ENCODE results near the gene TMC3.

Gene TMC3

GRCh38 chr15:81288616-81289015, 85.4 kb downstream of the TMC3 start:
- TF ChIP-seq CTCF (IDR thresholded peaks at IDR 0.05; ENCODE audit: insufficient read depth, low read length, poor library complexity, severe bottlenecking), result no peak
- Histone ChIP-seq H3K4me3 (replicated peaks; ENCODE audit: low read depth, low read length) (no peak overlapping the region), H3K27me3 (replicated peaks; ENCODE audit: control insufficient read depth, insufficient read depth, low read length) (no peaks in the 10 kb centered on the region), H3K36me3 (ENCODE audit: control insufficient read depth, insufficient read depth, low read length) (no peaks in the 10 kb centered on the region)
- no peak for DNase-seq (ENCODE audit: extremely low read depth, insufficient read length)

GRCh38 chr15:81288040-81288439, 86.0 kb downstream of the TMC3 start:
- no peaks in the 10 kb centered on the region for H3K36me3 ChIP-seq (ENCODE audit: control insufficient read depth, insufficient read depth, low read length)
- no peak overlapping the region for H3K4me3 ChIP-seq (replicated peaks; ENCODE audit: low read depth, low read length)
- TF ChIP-seq CTCF (IDR thresholded peaks at IDR 0.05; ENCODE audit: insufficient read depth, low read length, poor library complexity, severe bottlenecking), result no peak
- DNase-seq (ENCODE audit: extremely low read depth, insufficient read length), result no peak
- H3K27me3 ChIP-seq (replicated peaks; ENCODE audit: control insufficient read depth, insufficient read depth, low read length), result no peaks in the 10 kb centered on the region

GRCh38 chr15:81286621-81287121, 87.3 kb downstream of the TMC3 start:
- Histone ChIP-seq H3K27me3 (replicated peaks; ENCODE audit: control insufficient read depth, insufficient read depth, low read length) (no peaks in the 10 kb centered on the region), H3K36me3 (ENCODE audit: control insufficient read depth, insufficient read depth, low read length) (no peaks in the 10 kb centered on the region), H3K4me3 (replicated peaks; ENCODE audit: low read depth, low read length) (no peak overlapping the region)
- DNase-seq (ENCODE audit: extremely low read depth, insufficient read length), result no peak
- TF ChIP-seq CTCF (IDR thresholded peaks at IDR 0.05; ENCODE audit: insufficient read depth, low read length, poor library complexity, severe bottlenecking), result no peak

GRCh38 chr15:81285461-81285860, 88.6 kb downstream of the TMC3 start:
- H3K4me3 ChIP-seq (replicated peaks; ENCODE audit: low read depth, low read length), result no peak overlapping the region
- TF ChIP-seq CTCF (IDR thresholded peaks at IDR 0.05; ENCODE audit: insufficient read depth, low read length, poor library complexity, severe bottlenecking), result no peak
- DNase-seq (ENCODE audit: extremely low read depth, insufficient read length), result no peak
- no peaks in the 10 kb centered on the region for H3K27me3 ChIP-seq (replicated peaks; ENCODE audit: control insufficient read depth, insufficient read depth, low read length)
- no peaks in the 10 kb centered on the region for H3K36me3 ChIP-seq (ENCODE audit: control insufficient read depth, insufficient read depth, low read length)

- TF ChIP-seq CTCF (IDR thresholded peaks at IDR 0.05; ENCODE audit: insufficient read depth, low read length, poor library complexity, severe bottlenecking), result no peak
- DNase-seq (ENCODE audit: extremely low read depth, insufficient read length), result no peak
- no peak overlapping the region for H3K4me3 ChIP-seq (replicated peaks; ENCODE audit: low read depth, low read length)
Observed at GRCh38 chr15:81284256-81285031, 89.6 kb downstream of the TMC3 start.

More at GRCh38 chr15:81284256-81285031, 89.6 kb downstream of the TMC3 start:
- H3K27me3 ChIP-seq (replicated peaks; ENCODE audit: control insufficient read depth, insufficient read depth, low read length), result no peaks in the 10 kb centered on the region
- H3K36me3 ChIP-seq (ENCODE audit: control insufficient read depth, insufficient read depth, low read length), result no peaks in the 10 kb centered on the region

Data from GM06990 (cell line).